GM23248 (cell line): ENCODE results near the gene ARFRP1. TPM values are rescaled to one million over a fixed set of nuclear protein-coding genes. Genes with fewer than 3 reads are reported as not detected.

Experiments
- DNase-seq: peaks from one replicate; pipeline ENCODE4 v3.0.0-alpha.2; 2015
- H2AFZ ChIP-seq: fragments of 200-600 bp; sonication (generic); 2 replicates; pipeline ENCODE4 v1.6.1; 2016; ENCODE audit warnings: antibody characterized with exemption
- H3F3A ChIP-seq: fragments of 200-600 bp; sonication (generic); 2 replicates; pipeline ENCODE4 v1.6.1; 2016; ENCODE audit warnings: mild to moderate bottlenecking, antibody characterized with exemption, mixed run types; ENCODE audit not compliant: insufficient read depth
- H3K27ac ChIP-seq: fragments of 200-600 bp; sonication (generic); 2 replicates; pipeline ENCODE4 v1.5.1; 2016; ENCODE audit warnings: mild to moderate bottlenecking
- H3K27me3 ChIP-seq: fragments of 200-600 bp; sonication (generic); replicated peaks from 2 replicates; pipeline ENCODE4 v1.6.1; 2016; ENCODE audit warnings: mild to moderate bottlenecking; ENCODE audit not compliant: insufficient read depth
- H3K36me3 ChIP-seq: fragments of 200-600 bp; sonication (generic); 2 replicates; pipeline ENCODE4 v1.6.1; 2016; ENCODE audit warnings: low read depth, mild to moderate bottlenecking
- H3K4me1 ChIP-seq: fragments of 200-600 bp; sonication (generic); 2 replicates; pipeline ENCODE4 v1.6.1; 2016; ENCODE audit warnings: mild to moderate bottlenecking; ENCODE audit not compliant: insufficient read depth
- H3K4me2 ChIP-seq: fragments of 200-600 bp; sonication (generic); one replicate; pipeline ENCODE4 v1.6.1; 2016; ENCODE audit warnings: mild to moderate bottlenecking; ENCODE audit not compliant: unreplicated experiment
- H3K4me3 ChIP-seq: fragments of 200-600 bp; sonication (generic); 2 replicates; pipeline ENCODE4 v1.5.1; 2016; ENCODE audit warnings: mild to moderate bottlenecking
- H3K79me2 ChIP-seq: fragments of 200-600 bp; sonication (generic); 2 replicates; pipeline ENCODE4 v1.6.1; 2016; ENCODE audit warnings: mild to moderate bottlenecking; ENCODE audit not compliant: insufficient read depth
- H3K9ac ChIP-seq: fragments of 200-600 bp; sonication (generic); 2 replicates; pipeline ENCODE4 v1.6.1; 2016; ENCODE audit warnings: mild to moderate bottlenecking
- H3K9me2 ChIP-seq: fragments of 200-600 bp; sonication (generic); 2 replicates; pipeline ENCODE4 v1.6.1; 2016; ENCODE audit warnings: mixed run types, mild to moderate bottlenecking, moderate library complexity; ENCODE audit not compliant: insufficient read depth
- H3K9me3 ChIP-seq: fragments of 200-600 bp; sonication (generic); one replicate; pipeline ENCODE4 v1.6.1; 2017; ENCODE audit warnings: low read depth
- H4K20me1 ChIP-seq: fragments of 200-600 bp; sonication (generic); 2 replicates; pipeline ENCODE4 v1.6.0; 2016; ENCODE audit not compliant: insufficient read depth
- EZH2 ChIP-seq: fragments of 200-600 bp; sonication (generic); IDR thresholded peaks from 2 replicates; pipeline ENCODE4 v1.6.1; 2018; ENCODE audit warnings: antibody characterized with exemption, mild to moderate bottlenecking; ENCODE audit not compliant: insufficient read depth, poor library complexity, severe bottlenecking
- EZH2phosphoT487 ChIP-seq: fragments of 200-600 bp; sonication (generic); IDR thresholded peaks from 2 replicates; pipeline ENCODE4 v1.6.1; 2018; ENCODE audit warnings: antibody characterized with exemption, moderate library complexity, mild to moderate bottlenecking, low read depth; ENCODE audit not compliant: insufficient read depth
- WGBS, 2 experiments: methylation state at CpG; one replicate each; pipeline ENCODE4 v1.1.6; 2015 to 2017; ENCODE audit warnings: low lambda C conversion rate in 2 of 2, low coverage in 1 of 2; ENCODE audit errors: missing lambda C conversion rate in 2 of 2; 5-methylcytosine and 5-hydroxymethylcytosine counted together
- in situ Hi-C: fragments of 300-500 bp; cut with MboI; formaldehyde crosslinking; loops from 2 replicates; pipeline ENCODE4 v1.15.0; 2020
- polyA plus RNA-seq: library from polyadenylated mRNA; unstranded; fragments of >200 nt; fragmentation: Nextera tagmentation; extraction: Ambion mirVana; gene quantifications from 2 replicates; pipeline ENCODE4 v1.2.1, GENCODE V29; 2016
- total RNA-seq: library from RNA; depleted of rRNA; stranded (reverse); fragments of >200 nt; shearing (Covaris generic); gene quantifications from 2 replicates; pipeline ENCODE4 v1.2.3, GENCODE V29; 2014

ARFRP1 gene
- total and polyA plus RNA-seq, 2 experiments from 2014 or later: 57.6 to 61.4 TPM

DNA sequence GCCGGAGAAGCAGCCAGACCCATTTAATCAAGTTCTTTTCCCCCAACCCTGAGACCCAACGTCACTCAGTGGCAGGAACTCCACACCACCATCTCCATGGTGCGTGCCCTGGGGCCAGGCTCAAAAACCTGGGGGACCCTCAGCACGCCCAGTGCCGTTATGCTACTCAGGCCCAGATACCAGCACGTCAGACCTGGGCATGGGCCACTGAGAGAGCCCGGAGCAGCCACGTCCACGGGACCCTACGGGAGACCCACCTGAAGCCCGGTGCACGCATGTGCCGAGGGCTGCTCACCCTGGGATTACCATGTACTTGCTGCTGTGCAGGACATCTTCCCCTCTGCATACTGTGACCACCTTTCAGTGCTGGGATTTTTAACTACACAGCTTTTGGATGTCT is 45.6 kb upstream of the ARFRP1 start:
- H3F3A ChIP-seq: no peaks in the 10 kb centered on the region
- in situ Hi-C loops: no loop called here
- H3K9me2 ChIP-seq: no peaks in the 10 kb centered on the region
- 69 to 81% methylated on average over 7 to 13 of the region's 13 CpGs for WGBS, 2 experiments
- H3K79me2 ChIP-seq: no peaks in the 10 kb centered on the region
- H2AFZ ChIP-seq: no peak overlapping the region
- no peak for TF ChIP-seq EZH2
- TF ChIP-seq EZH2phosphoT487: no peak
- H3K27ac ChIP-seq: no peak overlapping the region
- H3K36me3 ChIP-seq: no peaks in the 10 kb centered on the region
- no peak overlapping the region for H3K4me3 ChIP-seq
- H4K20me1 ChIP-seq: no peaks in the 10 kb centered on the region
- H3K9ac ChIP-seq: no peak overlapping the region
- no peak for DNase-seq
- H3K4me2 ChIP-seq: no peak overlapping the region
- no peaks in the 10 kb centered on the region for H3K9me3 ChIP-seq
- H3K27me3 ChIP-seq: no peaks in the 10 kb centered on the region
- H3K4me1 ChIP-seq: no peaks in the 10 kb centered on the region

DNA sequence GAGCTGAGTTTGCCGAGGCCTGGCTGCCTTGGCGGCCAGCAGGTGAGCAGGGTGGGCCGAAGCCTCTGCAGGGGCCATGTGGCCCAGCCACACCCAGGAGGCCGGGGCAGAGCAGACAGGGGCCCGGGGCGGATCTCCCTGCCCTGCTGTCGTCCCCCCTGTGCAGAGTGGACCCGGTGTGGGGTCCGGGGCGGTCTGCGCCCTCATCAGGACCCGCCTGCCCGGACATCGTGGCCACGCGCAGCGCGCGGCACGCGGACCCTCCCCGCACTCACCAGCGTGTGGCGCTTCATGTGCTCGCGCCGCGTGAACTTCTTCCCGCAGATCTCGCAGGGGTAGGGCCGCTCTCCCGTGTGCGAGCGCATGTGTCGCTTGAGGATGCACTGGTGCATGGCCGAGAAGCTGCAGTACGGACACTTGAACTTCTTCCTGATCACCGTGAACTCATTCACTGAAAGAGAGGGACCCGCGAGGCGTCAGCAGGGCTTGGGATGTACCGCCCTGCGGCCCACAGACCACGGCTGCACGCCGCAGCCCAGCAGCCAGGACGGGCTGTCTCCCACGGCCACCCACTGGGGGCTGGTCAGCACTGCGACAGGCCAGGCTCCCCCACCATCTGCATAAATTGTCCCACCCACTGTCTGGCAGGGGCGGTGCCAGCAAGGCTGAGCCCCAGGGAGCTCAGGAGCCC is 44.8 kb upstream of the ARFRP1 start:
- no peaks in the 10 kb centered on the region for H3F3A ChIP-seq
- WGBS, 2 experiments: 86 to 88% methylated on average over 36 to 48 of the region's 50 CpGs
- in situ Hi-C loops: no loop called here

DNA sequence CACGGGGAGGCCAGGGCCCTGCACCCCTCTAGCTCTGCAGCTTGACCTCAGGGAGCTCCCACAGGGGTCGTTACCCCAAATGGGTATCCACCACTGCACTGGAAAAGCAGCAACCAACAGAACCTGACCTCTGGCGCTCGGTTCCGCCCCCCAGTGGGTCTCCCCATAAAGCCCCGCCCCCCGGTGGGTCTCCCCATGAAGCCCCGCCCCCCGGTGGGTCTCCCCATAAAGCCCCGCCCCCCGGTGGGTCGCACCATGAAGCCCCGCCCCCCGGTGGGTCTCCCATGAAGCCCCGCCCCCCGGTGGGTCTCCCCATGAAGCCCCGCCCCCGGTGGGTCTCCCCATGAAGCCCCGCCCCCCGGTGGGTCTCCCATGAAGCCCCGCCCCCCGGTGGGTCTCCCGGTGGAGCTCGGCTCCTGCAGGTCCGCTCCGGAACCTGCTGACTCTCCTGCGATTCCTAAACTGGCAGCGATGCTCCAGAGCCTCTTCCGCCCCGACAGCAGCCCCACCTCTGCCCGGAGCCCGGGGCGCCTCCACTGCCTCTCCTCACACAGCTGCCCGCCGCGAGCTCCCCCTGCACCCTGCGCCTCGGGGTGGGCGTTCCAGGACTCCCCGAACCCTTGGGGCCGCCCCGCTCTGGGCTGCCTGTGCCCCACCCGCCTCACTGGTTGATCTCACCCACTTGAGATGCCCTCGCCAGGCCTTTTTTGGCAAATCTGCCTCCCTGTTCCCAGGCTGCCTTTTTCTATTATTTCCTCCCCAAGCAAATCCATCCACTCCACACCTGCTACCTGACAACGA is 43.9 kb upstream of the ARFRP1 start:
- H3K36me3 ChIP-seq: no peaks in the 10 kb centered on the region
- no peak overlapping the region for H3K9ac ChIP-seq
- H2AFZ ChIP-seq: no peak overlapping the region
- in situ Hi-C loops: no loop called here
- H3F3A ChIP-seq: no peaks in the 10 kb centered on the region
- H3K79me2 ChIP-seq: no peaks in the 10 kb centered on the region
- H3K9me3 ChIP-seq: no peaks in the 10 kb centered on the region
- H3K4me3 ChIP-seq: no peak overlapping the region
- H3K27me3 ChIP-seq: no peaks in the 10 kb centered on the region
- no peaks in the 10 kb centered on the region for H3K4me1 ChIP-seq
- H3K4me2 ChIP-seq: no peak overlapping the region
- no peak overlapping the region for H3K27ac ChIP-seq
- no peaks in the 10 kb centered on the region for H3K9me2 ChIP-seq
- TF ChIP-seq EZH2phosphoT487: no peak
- no peak for TF ChIP-seq EZH2
- no peaks in the 10 kb centered on the region for H4K20me1 ChIP-seq
- 74 to 91% methylated on average over 12 to 37 of the region's 45 CpGs for WGBS, 2 experiments
- no peak for DNase-seq

More for the DNA sequence above, 44.8 kb upstream of the ARFRP1 start:
- Histone ChIP-seq H3K9me3 (no peaks in the 10 kb centered on the region), H3K4me3 (no peak overlapping the region), H3K9ac (no peak overlapping the region), H3K4me2 (no peak overlapping the region), H2AFZ (no peak overlapping the region), H3K79me2 (no peaks in the 10 kb centered on the region), H4K20me1 (no peaks in the 10 kb centered on the region), H3K36me3 (no peaks in the 10 kb centered on the region), H3K27me3 (no peaks in the 10 kb centered on the region), H3K4me1 (no peaks in the 10 kb centered on the region), H3K9me2 (no peaks in the 10 kb centered on the region), H3K27ac (no peak overlapping the region)
- TF ChIP-seq EZH2phosphoT487 (no peak), EZH2 (no peak)
- DNase-seq: no peak

DNA sequence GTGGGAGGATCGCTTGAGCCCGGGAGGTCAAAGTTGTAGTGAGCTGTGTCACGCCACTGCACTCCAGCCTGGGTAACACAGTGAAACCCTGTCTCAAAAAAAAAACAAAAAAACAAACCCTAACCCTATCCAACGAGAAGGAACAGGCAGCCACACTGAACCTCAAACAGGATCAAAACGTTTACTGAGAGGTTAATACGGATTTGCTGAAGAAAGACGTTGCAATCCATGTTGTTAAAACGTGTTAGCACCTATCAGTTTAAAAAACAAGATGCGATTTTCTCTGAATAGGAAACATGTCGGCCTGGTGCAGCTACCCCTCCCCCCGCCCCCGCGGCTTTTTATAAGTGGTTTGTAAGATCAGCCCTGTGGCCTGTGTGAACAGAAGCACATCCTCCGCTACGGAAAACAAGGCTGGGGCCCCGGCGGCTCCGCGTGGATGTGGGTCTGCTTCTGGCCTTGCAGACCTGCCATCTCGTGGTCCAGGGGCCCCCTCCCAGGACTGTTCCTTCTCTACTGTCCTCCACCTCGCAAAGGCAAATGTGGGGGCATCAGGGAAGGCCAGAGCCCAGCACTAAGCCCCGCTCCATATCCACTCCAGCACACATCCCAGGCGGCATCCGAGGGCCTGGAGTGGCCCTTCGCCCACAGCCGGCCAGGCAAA is 43.2 kb upstream of the ARFRP1 start:
- H3K9me2 ChIP-seq: no peaks in the 10 kb centered on the region
- H3K36me3 ChIP-seq: no peaks in the 10 kb centered on the region
- H3K9ac ChIP-seq: no peak overlapping the region
- no peaks in the 10 kb centered on the region for H3F3A ChIP-seq
- H3K27me3 ChIP-seq: no peaks in the 10 kb centered on the region
- no peaks in the 10 kb centered on the region for H3K4me1 ChIP-seq
- no peak for TF ChIP-seq EZH2phosphoT487
- no peak for TF ChIP-seq EZH2
- no peak overlapping the region for H3K4me2 ChIP-seq
- H2AFZ ChIP-seq: no peak overlapping the region
- in situ Hi-C loops: no loop called here
- no peaks in the 10 kb centered on the region for H3K9me3 ChIP-seq
- DNase-seq: no peak
- 73 to 78% methylated on average over 25 to 26 of the region's 26 CpGs for WGBS, 2 experiments
- H3K4me3 ChIP-seq: no peak overlapping the region
- H3K79me2 ChIP-seq: no peaks in the 10 kb centered on the region
- no peaks in the 10 kb centered on the region for H4K20me1 ChIP-seq
- no peak overlapping the region for H3K27ac ChIP-seq
